GM04503 (cell line): ENCODE data around the gene IFI27.
"Not testable (repeated sequence)": the region's sequence is repeated elsewhere in the genome, so short reads cannot be mapped to it uniquely, and the experiment has no call there.

Experiments
- DNase-seq: peaks from one replicate; pipeline ENCODE4 v3.0.0-alpha.2; 2012; ENCODE audit warnings: low read depth

The IFI27 gene

GRCh38 chr14:94156143-94156542 is 45.6 kb downstream of the IFI27 start:
- not testable (repeated sequence) for DNase-seq

- no peak for DNase-seq
Measured at GRCh38 chr14:94157197-94157596, 46.7 kb downstream of the IFI27 start.

GRCh38 chr14:94158239-94158883 is 47.8 kb downstream of the IFI27 start:
- DNase-seq: no peak

GRCh38 chr14:94161058-94161457 is 50.5 kb downstream of the IFI27 start:
- DNase-seq: no peak

GRCh38 chr14:94161981-94162380 is 51.4 kb downstream of the IFI27 start:
- no peak for DNase-seq

GRCh38 chr14:94162466-94162865 is 51.9 kb downstream of the IFI27 start:
- no peak for DNase-seq

GRCh38 chr14:94163796-94164195 is 53.3 kb downstream of the IFI27 start:
- no peak for DNase-seq

- DNase-seq: no peak
Measured at GRCh38 chr14:94164685-94165431, 54.3 kb downstream of the IFI27 start.

- no peak for DNase-seq
Measured at GRCh38 chr14:94165744-94166143, 55.2 kb downstream of the IFI27 start.
